ENCODE results near the gene GATB.
"Not testable (repeated sequence)": the region's sequence is repeated elsewhere in the genome, so short reads cannot be mapped to it uniquely, and the experiment has no call there.

GATB gene

DNA sequence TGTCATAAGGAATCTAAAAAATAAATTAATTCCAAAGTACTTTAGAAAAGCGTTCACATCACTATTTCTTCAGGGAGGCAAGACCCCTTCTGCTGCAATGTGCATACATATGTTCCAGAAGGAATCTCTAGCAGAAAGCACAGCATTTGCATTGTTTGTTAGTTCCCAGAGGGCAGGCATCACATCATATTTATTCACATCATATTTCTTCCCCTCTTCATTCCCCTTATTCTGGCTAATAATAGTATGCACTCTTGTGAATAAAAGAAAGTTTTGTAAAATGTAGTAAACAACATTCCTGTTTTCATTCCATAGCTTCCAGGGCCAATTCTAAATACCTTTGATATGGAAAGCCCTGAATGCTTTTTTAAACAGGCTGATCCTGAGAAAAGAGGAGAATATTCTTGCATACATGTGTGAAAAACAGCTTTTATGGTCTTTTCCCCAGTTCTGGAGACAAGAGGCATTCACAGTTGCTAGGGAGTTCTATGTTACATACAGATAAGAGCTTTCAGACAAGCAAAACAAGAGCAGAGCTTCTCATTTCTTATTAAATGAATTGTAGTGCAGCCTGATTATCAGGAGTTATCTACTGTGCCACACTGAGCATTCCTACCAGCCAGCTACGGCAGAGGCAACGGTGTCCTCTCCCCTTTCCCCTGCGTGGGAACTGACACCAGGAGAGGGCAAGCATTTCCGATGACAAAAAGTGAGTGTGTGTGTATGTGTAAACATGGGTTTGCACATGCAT lies 15.2 kb downstream of the GATB start:
- Histone ChIP-seq H3K27me3 (ENCODE audit: insufficient read depth, low read length) (no peaks in the 10 kb centered on the region), H3K27ac (ENCODE audit: low read length) (no peak overlapping the region), H3K4me3 (ENCODE audit: low read length) (no peak overlapping the region), H3K4me1 (ENCODE audit: insufficient read depth, low read length) (peaks cover 37% of the 10 kb centered on the region), H3K9ac (ENCODE audit: low read depth, low read length) (peak overlapping the region; percentile 2; the same call in 1 of the 2 replicates), H3K9me3 (ENCODE audit: insufficient read depth, low read depth, low read length) (no peaks in the 10 kb centered on the region), H3K36me3 (ENCODE audit: insufficient read depth, low read depth, low read length) (no peaks in the 10 kb centered on the region)

- H3K27me3 ChIP-seq (ENCODE audit: insufficient read depth, low read length) = no peaks in the 10 kb centered on the region
- peaks cover 37% of the 10 kb centered on the region for H3K4me1 ChIP-seq (ENCODE audit: insufficient read depth, low read length)
- H3K36me3 ChIP-seq (ENCODE audit: insufficient read depth, low read depth, low read length) = no peaks in the 10 kb centered on the region
- no peak overlapping the region for H3K27ac ChIP-seq (ENCODE audit: low read length)
- H3K9ac ChIP-seq (ENCODE audit: low read depth, low read length) = no peak overlapping the region
- H3K9me3 ChIP-seq (ENCODE audit: insufficient read depth, low read depth, low read length) = no peaks in the 10 kb centered on the region
- H3K4me3 ChIP-seq (ENCODE audit: low read length) = no peak overlapping the region
Observed at GRCh38 chr4:151744614-151745013, 16.2 kb downstream of the GATB start.

- H3K9ac ChIP-seq (ENCODE audit: low read depth, low read length) = no peak overlapping the region
- H3K4me1 ChIP-seq (ENCODE audit: insufficient read depth, low read length) = peaks cover 37% of the 10 kb centered on the region
- no peak overlapping the region for H3K27ac ChIP-seq (ENCODE audit: low read length)
- H3K36me3 ChIP-seq (ENCODE audit: insufficient read depth, low read depth, low read length) = no peaks in the 10 kb centered on the region
- H3K4me3 ChIP-seq (ENCODE audit: low read length) = no peak overlapping the region
- no peaks in the 10 kb centered on the region for H3K27me3 ChIP-seq (ENCODE audit: insufficient read depth, low read length)
- no peaks in the 10 kb centered on the region for H3K9me3 ChIP-seq (ENCODE audit: insufficient read depth, low read depth, low read length)
Observed at GRCh38 chr4:151743894-151744293, 16.9 kb downstream of the GATB start.

DNA sequence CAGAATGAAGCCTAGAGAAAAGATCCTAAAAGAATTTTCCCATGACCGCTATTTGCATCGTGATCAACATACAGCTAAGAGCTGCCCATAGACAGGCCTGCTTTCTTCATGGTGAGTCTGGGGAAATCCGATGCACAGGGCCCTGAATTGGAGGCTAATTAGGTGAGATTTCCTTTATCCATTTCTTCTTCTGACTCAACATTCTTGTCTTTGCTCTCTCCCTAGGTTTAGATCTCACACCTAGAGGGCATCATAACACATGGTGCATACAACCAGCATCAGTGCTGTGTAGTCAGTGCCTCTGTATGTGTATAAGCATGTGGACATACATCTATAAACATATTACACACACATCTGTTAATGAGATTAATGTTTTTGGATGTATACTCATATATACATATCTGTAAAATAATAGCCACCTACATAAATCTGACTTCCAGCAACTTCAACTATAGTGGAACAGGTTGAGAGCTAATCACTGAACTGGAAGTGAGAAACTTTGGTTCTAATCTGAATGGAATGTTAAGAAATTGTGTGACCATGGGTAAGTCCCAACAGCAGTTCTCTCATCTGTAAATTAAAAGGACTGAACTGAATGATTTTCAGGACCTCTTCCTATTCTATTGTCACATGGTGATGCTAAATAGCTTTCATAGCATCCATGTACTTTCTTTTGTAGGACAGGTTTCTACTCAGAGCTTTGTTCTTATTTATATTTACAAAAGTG lies 17.5 kb downstream of the GATB start:
- no peak overlapping the region for H3K27ac ChIP-seq (ENCODE audit: low read length)
- H3K9me3 ChIP-seq (ENCODE audit: insufficient read depth, low read depth, low read length) = no peaks in the 10 kb centered on the region
- H3K36me3 ChIP-seq (ENCODE audit: insufficient read depth, low read depth, low read length) = no peaks in the 10 kb centered on the region
- no peak overlapping the region for H3K9ac ChIP-seq (ENCODE audit: low read depth, low read length)
- no peaks in the 10 kb centered on the region for H3K27me3 ChIP-seq (ENCODE audit: insufficient read depth, low read length)
- peaks cover 37% of the 10 kb centered on the region for H3K4me1 ChIP-seq (ENCODE audit: insufficient read depth, low read length)
- H3K4me3 ChIP-seq (ENCODE audit: low read length) = no peak overlapping the region

- Histone ChIP-seq H3K4me1 (ENCODE audit: insufficient read depth, low read length) (peaks cover 9% of the 10 kb centered on the region; the same call in 1 of the 2 replicates), H3K27me3 (ENCODE audit: insufficient read depth, low read length) (no peaks in the 10 kb centered on the region), H3K36me3 (ENCODE audit: insufficient read depth, low read depth, low read length) (peaks cover 3% of the 10 kb centered on the region; the same call in 1 of the 2 replicates), H3K9ac (ENCODE audit: low read depth, low read length) (no peak overlapping the region), H3K9me3 (ENCODE audit: insufficient read depth, low read depth, low read length) (peaks cover 15% of the 10 kb centered on the region), H3K27ac (ENCODE audit: low read length) (no peak overlapping the region), H3K4me3 (ENCODE audit: low read length) (no peak overlapping the region)
Observed at GRCh38 chr4:151738720-151739517, 21.9 kb downstream of the GATB start.

DNA sequence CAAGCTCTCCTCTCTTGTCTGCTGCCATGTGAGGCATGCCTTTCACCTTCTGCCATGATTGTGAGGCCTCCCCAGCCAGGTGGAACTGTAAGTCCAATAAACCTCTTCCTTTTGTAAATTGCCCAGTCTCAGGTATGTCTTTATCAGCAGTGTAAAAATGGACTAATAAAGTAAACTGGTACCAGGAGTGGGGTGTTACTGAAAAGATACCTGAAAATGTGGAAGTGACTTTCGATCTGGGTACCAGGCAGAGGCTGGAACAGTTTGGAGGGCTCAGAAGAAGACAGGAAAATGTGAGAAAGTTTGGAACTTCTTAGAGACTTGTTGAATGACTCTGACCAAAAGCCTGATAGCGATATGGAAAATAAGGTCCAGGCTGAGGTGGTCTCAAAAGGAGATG lies 24.0 kb downstream of the GATB start:
- not testable (repeated sequence) for H3K27me3 ChIP-seq (ENCODE audit: insufficient read depth, low read length); H3K27ac ChIP-seq (ENCODE audit: low read length); H3K4me3 ChIP-seq (ENCODE audit: low read length); H3K36me3 ChIP-seq (ENCODE audit: insufficient read depth, low read depth, low read length); H3K4me1 ChIP-seq (ENCODE audit: insufficient read depth, low read length); H3K9ac ChIP-seq (ENCODE audit: low read depth, low read length)
- peaks cover 15% of the 10 kb centered on the region for H3K9me3 ChIP-seq (ENCODE audit: insufficient read depth, low read depth, low read length)

- H3K27ac ChIP-seq (ENCODE audit: low read length) = no peak overlapping the region
- peaks cover 15% of the 10 kb centered on the region for H3K9me3 ChIP-seq (ENCODE audit: insufficient read depth, low read depth, low read length)
- H3K36me3 ChIP-seq (ENCODE audit: insufficient read depth, low read depth, low read length) = peaks cover 3% of the 10 kb centered on the region; the same call in 1 of the 2 replicates
- H3K9ac ChIP-seq (ENCODE audit: low read depth, low read length) = no peak overlapping the region
- H3K27me3 ChIP-seq (ENCODE audit: insufficient read depth, low read length) = no peaks in the 10 kb centered on the region
- no peak overlapping the region for H3K4me3 ChIP-seq (ENCODE audit: low read length)
- no peaks in the 10 kb centered on the region for H3K4me1 ChIP-seq (ENCODE audit: insufficient read depth, low read length)
Observed at GRCh38 chr4:151736361-151736760, 24.4 kb downstream of the GATB start.

DNA sequence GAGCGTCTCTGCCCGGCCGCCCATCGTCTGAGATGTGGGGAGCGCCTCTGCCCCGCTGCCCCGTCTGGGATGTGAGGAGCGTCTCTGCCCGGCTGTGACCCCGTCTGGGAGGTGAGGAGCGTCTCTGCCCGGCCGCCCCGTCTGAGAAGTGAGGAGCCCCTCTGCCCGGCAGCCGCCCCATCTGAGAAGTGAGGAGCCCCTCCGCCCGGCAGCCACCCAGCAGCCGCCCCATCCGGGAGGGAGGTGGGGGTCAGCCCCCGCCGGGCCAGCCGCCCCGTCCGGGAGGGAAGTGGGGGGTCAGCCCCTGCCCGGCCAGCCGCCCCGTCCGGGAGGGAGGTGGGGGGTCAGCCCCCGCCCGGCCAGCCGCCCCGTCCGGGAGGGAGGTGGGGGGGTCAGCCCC lies 29.1 kb downstream of the GATB start:
- H3K36me3 ChIP-seq (ENCODE audit: insufficient read depth, low read depth, low read length); H3K4me1 ChIP-seq (ENCODE audit: insufficient read depth, low read length); H3K9ac ChIP-seq (ENCODE audit: low read depth, low read length); H3K27ac ChIP-seq (ENCODE audit: low read length); H3K9me3 ChIP-seq (ENCODE audit: insufficient read depth, low read depth, low read length); H3K27me3 ChIP-seq (ENCODE audit: insufficient read depth, low read length); H3K4me3 ChIP-seq (ENCODE audit: low read length): not testable (repeated sequence)

DNA sequence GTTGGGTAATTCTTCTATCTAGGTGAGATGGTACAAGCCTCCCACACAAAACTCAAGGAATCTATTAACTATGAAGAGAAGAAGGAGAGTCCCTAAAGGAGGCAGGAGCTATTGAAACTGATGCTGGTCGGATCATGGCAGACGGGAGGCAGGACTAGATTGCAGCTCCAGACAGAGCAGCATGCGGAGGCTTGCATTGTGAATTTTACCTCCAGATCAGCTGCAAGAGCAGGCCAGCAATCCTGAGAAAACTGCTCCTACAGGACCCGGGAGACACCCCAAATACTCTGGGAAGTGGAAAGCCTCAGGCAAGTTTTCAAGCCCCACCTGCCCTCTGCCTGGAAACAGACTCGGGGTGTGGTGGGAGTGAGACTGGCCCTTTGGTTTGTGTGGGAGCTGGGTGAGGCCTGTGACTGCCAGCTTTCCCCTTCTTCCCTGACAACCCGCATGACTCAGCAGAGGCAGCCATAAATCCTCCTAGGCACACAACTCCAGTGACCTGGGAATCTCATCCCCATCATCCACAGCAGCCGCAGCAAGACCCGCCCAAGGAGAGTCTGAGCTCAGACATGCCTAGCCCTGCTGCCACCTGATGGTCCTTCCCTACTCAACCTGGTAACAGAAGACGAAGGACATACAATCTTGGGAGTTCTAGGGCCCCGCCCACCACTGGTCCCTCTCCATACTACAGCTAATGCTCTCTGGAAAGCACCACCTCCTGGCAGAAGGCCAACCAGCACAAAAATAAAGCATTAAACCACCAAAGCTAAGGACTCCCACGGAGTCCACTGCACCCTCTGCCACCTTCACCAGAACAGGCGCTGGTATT lies 30.9 kb downstream of the GATB start:
- H3K9me3 ChIP-seq (ENCODE audit: insufficient read depth, low read depth, low read length) = no peaks in the 10 kb centered on the region
- H3K4me1 ChIP-seq (ENCODE audit: insufficient read depth, low read length) = no peaks in the 10 kb centered on the region
- H3K4me3 ChIP-seq (ENCODE audit: low read length) = no peak overlapping the region
- H3K36me3 ChIP-seq (ENCODE audit: insufficient read depth, low read depth, low read length) = no peaks in the 10 kb centered on the region
- no peak overlapping the region for H3K9ac ChIP-seq (ENCODE audit: low read depth, low read length)
- no peak overlapping the region for H3K27ac ChIP-seq (ENCODE audit: low read length)
- H3K27me3 ChIP-seq (ENCODE audit: insufficient read depth, low read length) = no peaks in the 10 kb centered on the region

GRCh38 chr4:151728679-151729078 lies 32.1 kb downstream of the GATB start:
- Histone ChIP-seq H3K4me1 (ENCODE audit: insufficient read depth, low read length) (no peaks in the 10 kb centered on the region), H3K9me3 (ENCODE audit: insufficient read depth, low read depth, low read length) (no peaks in the 10 kb centered on the region), H3K27ac (ENCODE audit: low read length) (no peak overlapping the region), H3K36me3 (ENCODE audit: insufficient read depth, low read depth, low read length) (no peaks in the 10 kb centered on the region), H3K9ac (ENCODE audit: low read depth, low read length) (no peak overlapping the region), H3K27me3 (ENCODE audit: insufficient read depth, low read length) (no peaks in the 10 kb centered on the region), H3K4me3 (ENCODE audit: low read length) (no peak overlapping the region)

GRCh38 chr4:151728006-151728405 lies 32.8 kb downstream of the GATB start:
- Histone ChIP-seq H3K4me1 (ENCODE audit: insufficient read depth, low read length) (no peaks in the 10 kb centered on the region), H3K36me3 (ENCODE audit: insufficient read depth, low read depth, low read length) (no peaks in the 10 kb centered on the region), H3K27ac (ENCODE audit: low read length) (no peak overlapping the region), H3K27me3 (ENCODE audit: insufficient read depth, low read length) (no peaks in the 10 kb centered on the region), H3K9ac (ENCODE audit: low read depth, low read length) (no peak overlapping the region), H3K9me3 (ENCODE audit: insufficient read depth, low read depth, low read length) (no peaks in the 10 kb centered on the region), H3K4me3 (ENCODE audit: low read length) (no peak overlapping the region)

Data from iPS-20b (cell line).